ENCODE measurements around the gene ANKRD61.
"Not testable (repeated sequence)": the region's sequence is repeated elsewhere in the genome, so short reads cannot be mapped to it uniquely, and the experiment has no call there.

DNA sequence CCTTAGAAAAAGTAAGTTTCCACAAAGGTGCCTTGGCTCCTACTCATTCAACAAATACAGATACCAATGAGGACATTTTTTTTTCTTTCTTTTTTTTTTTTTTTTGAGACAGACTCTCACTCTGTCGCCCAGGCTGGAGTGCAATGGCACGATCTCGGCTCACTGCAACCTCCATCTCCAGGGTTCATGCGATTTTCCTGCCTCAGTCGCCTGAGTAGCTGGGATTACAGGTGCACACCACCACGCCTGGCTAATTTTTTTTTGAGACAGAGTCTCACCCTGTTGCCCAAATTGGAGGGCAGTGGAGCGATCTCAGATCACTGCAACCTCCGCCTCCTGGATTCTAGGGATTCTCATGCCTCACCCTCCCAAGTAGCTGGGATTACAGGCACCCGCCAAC, 20.0 kb downstream of the ANKRD61 start:
- TF ChIP-seq, protein P1, sequence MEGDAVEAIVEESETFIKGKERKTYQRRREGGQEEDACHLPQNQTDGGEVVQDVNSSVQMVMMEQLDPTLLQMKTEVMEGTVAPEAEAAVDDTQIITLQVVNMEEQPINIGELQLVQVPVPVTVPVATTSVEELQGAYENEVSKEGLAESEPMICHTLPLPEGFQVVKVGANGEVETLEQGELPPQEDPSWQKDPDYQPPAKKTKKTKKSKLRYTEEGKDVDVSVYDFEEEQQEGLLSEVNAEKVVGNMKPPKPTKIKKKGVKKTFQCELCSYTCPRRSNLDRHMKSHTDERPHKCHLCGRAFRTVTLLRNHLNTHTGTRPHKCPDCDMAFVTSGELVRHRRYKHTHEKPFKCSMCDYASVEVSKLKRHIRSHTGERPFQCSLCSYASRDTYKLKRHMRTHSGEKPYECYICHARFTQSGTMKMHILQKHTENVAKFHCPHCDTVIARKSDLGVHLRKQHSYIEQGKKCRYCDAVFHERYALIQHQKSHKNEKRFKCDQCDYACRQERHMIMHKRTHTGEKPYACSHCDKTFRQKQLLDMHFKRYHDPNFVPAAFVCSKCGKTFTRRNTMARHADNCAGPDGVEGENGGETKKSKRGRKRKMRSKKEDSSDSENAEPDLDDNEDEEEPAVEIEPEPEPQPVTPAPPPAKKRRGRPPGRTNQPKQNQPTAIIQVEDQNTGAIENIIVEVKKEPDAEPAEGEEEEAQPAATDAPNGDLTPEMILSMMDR (IDR thresholded peaks at IDR 0.05) = not testable (repeated sequence)
- TF ChIP-seq POLR2A (IDR thresholded peaks at IDR 0.05) = not testable (repeated sequence)
